Spleen (tissue), 7 donors: ENCODE measurements around the gene TTC23.

ENCODE experiments used
- POLR2A ChIP-seq, 3 donors: fragments of 450-650 bp; IDR thresholded peaks; one replicate each; pipeline ENCODE4 v1.5.1; 2017; ENCODE audit warnings: antibody characterized with exemption in 3 of 3, mild to moderate bottlenecking in 1 of 3
- POLR2AphosphoS5 ChIP-seq, 3 donors: sonication (generic); formaldehyde crosslinking; IDR thresholded peaks; one replicate each; pipeline ENCODE4 v1.5.1; 2017; ENCODE audit warnings: antibody characterized with exemption in 3 of 3
- TF ChIP-seq, protein P1 (sequence below), 11 experiments: fragments of 200-600 bp in 7 of 11; fragments of 450-650 bp in 4 of 11; sonication (generic) in 4 of 11; IDR thresholded peaks in 8 of 11; conservative IDR thresholded peaks in 3 of 11; 1 replicate in 7 of 11; 2 replicates in 4 of 11; pipeline versions ENCODE4 v1.4.0 to v1.8.0; 2016 to 2021; ENCODE audit warnings: antibody characterized with exemption in 11 of 11, inconsistent platforms in 4 of 11, mild to moderate bottlenecking in 1 of 11
- donor health status: DM: no; HTN: no; CAD: no; lungs with moderate emphysema.
- donor health status: DM: no; HTN: no; CAD: no.
- donor health status: DM: no; HTN: no; CAD: no.

DNA sequence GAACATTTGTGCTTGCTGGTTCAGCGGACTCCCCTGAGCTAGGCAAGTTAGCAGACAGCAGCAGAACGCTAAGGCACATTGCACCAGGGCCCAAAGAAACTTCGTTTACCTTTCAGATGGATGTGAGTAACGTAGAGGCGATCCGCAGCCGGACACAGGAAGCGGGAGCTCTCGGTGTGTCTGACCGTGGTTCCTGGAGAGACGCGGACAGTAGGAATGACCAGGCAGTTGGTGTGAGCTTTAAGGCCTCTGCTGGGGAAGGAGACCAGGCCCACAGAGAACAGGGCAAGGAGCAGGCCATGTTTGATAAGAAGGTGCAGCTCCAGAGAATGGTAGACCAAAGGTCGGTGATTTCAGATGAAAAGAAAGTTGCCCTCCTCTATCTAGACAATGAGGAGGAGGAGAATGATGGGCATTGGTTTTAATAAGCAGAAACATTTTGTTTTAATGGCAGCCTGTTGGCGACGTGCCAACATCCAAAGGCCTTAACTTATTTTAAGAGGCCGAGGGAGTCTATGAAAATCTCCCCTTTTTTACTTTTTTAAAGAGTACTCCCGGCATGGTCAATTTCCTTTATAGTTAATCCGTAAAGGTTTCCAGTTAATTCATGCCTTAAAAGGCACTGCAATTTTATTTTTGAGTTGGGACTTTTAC lies 116.6 kb downstream of the TTC23 start:
- TF ChIP-seq, protein P1, sequence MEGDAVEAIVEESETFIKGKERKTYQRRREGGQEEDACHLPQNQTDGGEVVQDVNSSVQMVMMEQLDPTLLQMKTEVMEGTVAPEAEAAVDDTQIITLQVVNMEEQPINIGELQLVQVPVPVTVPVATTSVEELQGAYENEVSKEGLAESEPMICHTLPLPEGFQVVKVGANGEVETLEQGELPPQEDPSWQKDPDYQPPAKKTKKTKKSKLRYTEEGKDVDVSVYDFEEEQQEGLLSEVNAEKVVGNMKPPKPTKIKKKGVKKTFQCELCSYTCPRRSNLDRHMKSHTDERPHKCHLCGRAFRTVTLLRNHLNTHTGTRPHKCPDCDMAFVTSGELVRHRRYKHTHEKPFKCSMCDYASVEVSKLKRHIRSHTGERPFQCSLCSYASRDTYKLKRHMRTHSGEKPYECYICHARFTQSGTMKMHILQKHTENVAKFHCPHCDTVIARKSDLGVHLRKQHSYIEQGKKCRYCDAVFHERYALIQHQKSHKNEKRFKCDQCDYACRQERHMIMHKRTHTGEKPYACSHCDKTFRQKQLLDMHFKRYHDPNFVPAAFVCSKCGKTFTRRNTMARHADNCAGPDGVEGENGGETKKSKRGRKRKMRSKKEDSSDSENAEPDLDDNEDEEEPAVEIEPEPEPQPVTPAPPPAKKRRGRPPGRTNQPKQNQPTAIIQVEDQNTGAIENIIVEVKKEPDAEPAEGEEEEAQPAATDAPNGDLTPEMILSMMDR (IDR thresholded peaks at IDR 0.05 in 8 of 11, conservative IDR thresholded peaks at IDR 0.05 in 3 of 11), result no peak
- no peak for TF ChIP-seq POLR2A (IDR thresholded peaks at IDR 0.05)
- TF ChIP-seq POLR2AphosphoS5 (IDR thresholded peaks at IDR 0.05), result no peak
